GM18951 (cell line): ENCODE measurements around the gene STAT4.
A peak's percentile ranks its signal among the peaks of the same experiment; 100 is the strongest.

Source experiments
- POLR2A ChIP-seq: IDR thresholded peaks from 4 replicates; pipeline ENCODE4 v1.6.1; 2011; ENCODE audit warnings: mild to moderate bottlenecking; ENCODE audit not compliant: insufficient read length, insufficient read depth; ENCODE audit errors: extremely low read depth
- in situ Hi-C: fragments of 300-500 bp; cut with MboI; formaldehyde crosslinking; loops from one replicate; pipeline ENCODE4 v1.12.0; 2022; ENCODE audit warnings: low sequenced_read_pairs, mixed read lengths, inconsistent platforms; ENCODE audit not compliant: unreplicated experiment

The STAT4 gene

DNA sequence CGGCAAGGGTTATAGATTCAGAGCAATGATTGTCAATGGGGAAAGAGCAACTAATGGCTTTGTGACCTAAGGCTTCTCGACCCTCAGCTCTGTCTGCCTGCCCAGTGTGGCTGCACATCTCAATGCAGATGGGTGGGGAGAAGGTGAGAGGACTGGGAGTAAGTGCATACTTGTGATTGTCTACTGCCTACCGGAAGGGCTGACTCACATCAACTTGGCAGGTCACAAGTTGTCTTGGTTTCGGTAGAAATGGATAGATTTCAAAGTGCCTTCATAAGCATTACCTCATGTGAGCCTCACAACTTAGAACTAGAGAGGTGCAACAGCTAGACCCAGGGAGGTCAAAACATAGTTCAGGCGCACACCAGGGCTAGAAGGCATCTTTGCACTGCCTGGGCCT, 166.2 kb downstream of the STAT4 start:
- TF ChIP-seq POLR2A = peak; percentile 43
- in situ Hi-C loops = no loop called here

DNA sequence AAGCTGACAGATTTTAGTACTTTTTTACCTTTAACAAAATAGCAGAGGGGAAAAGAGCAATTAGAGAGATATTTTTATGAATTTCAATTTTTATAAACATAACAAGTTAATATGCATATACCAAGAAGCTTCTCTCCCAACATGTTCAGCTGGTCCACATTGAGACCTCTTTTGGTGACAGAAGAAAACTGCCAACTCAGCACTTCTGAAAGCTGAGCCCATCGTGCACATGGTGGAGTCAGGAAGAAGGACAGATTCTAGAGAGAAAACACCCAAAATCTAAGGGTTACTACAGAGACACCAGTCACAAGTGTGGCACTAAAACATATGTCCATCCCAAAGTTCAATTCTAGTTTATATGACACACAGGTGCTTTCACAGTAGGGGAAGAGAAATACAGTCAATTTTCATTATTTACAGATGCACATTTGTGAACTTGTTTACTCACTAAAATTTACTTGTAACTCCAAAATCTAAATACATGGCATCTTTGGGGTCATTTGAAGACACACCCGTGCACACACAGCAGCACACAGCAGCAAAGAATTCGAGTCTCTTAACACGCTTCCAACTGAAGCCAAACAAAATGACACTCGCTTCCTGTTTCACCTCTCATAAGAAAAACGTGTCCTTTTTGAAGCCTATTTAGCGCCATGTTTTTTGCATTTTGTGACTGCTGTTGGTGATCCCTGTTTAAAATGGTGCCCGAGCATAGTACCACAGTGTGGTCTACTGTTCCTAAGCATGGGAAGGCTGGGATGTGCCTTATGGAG, 168.3 kb downstream of the STAT4 start:
- TF ChIP-seq POLR2A = peak; percentile 36
- in situ Hi-C loops = no loop called here

DNA sequence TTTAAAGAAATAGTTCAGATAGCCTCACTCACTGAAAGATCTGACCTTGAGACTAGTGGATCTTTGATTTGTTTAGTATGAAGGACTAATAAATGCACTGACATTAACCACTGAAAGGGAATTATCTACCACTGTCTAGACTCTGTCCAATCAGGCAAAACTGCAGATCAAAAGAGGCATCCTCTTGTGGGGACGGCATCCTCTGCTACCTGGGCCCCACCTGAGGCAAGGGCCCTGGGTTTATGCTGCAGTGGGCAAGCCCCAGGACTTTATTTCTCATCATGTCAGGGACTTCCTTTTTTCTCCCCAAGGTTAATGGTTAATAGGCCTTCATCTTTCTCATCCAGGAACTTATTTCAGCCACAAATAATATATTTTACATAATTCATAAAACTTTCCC, 169.1 kb downstream of the STAT4 start:
- in situ Hi-C loops = no loop called here

DNA sequence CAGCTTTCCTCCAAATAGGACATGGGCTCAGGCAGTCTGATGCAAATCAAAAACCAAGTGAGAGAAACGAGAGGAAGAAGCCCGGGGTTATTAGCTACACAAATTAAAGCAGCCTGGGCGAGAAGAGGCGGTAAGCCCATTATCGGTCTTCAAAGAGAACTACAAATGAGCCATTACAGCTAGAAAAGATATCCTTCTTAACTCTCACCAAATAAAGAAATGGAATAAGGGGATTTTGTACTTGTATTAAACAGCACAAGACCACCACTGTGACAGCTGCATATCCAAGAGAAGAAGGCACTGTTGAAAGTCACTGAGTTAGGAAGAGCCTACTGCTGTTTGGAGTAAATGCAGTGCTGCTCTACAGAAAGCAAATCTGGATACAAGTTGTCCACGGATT, 169.5 kb downstream of the STAT4 start:
- TF ChIP-seq POLR2A = no peak
- in situ Hi-C loops = no loop called here

More for the DNA sequence above, 169.1 kb downstream of the STAT4 start:
- TF ChIP-seq POLR2A = peak; percentile 23

DNA sequence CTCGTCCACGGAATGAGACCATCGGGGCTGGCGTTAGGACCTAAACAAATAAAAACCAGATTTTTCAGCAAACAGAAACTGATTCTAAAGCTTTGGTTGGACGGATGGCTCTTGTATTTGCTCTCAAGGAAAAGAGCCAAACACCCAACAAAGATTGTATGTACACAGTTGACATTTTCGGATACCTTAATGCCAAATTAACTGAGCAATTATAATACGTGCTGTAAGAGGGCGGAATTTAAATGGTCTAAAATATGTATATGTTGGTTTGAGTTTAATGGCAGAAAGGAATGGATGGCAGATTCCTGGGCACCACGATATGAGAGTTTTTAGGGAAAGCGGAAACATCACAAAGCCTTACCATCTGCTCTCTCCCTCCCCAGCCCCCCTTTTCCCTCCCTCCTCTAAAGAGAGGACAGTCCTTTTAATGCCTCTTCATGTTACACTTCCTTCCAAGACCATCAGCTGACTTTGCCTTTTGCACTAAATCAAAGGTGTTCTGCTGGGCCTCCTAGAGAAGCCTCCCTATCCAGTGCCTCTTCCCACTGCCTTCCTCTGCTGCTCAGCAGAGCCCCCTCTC, 170.1 kb downstream of the STAT4 start:
- peak; percentile 22 for TF ChIP-seq POLR2A

DNA sequence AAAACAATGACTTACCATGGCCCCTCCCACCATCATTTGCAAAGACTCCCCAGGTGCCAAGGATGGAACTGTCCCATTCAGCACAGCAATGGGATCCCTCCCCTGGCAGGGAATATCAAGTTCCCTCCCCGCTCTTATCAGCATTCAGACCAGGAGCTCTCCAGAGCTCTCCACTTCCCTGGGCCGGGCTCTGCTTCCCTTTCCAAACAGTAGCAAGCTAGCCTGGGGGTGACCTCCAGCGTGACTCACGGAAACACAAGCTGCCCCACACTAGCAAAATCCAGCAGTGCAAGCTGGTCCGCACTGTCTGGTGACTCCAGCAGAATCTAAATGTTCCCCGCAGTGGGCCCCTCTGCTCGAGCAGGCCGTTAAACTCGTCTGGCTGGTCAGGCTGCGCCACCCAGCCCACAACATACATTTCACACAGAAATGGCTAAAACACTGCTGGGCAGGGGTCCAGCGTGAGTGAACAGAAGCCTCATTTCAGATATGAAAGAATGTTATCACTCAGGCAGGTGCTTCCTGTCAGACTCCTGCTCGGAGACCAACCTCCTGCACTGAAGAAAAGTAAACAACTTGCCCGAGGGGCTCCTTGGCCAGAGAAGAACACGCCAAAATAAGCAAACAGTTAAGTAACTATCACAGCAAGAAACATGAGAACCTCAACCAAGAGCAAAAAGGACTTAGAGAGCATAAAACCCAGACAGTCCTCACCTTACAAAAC, 170.7 kb downstream of the STAT4 start:
- TF ChIP-seq POLR2A = peak; percentile 28
- in situ Hi-C loops = no loop called here

More for the DNA sequence above, 170.1 kb downstream of the STAT4 start:
- in situ Hi-C loops = no loop called here
